A549 (cell line): ENCODE measurements around the gene MORN1.

ENCODE experiments used
- BCL3 ChIP-seq: fragments of >200 bp; sonication (Bioruptor Twin); formaldehyde crosslinking; IDR thresholded peaks from 3 replicates; pipeline ENCODE4 v1.6.1; 2016
- CBX8 ChIP-seq: fragments of 200-600 bp; sonication (generic); IDR thresholded peaks from 2 replicates; pipeline ENCODE4 v1.6.1; 2016
- CHD2 ChIP-seq: fragments of 150-350 bp; IDR thresholded peaks from 2 replicates; pipeline ENCODE4 v1.6.1; 2014; ENCODE audit warnings: low read length; ENCODE audit not compliant: partially characterized antibody
- HDAC2 ChIP-seq: fragments of 200-600 bp; sonication (generic); IDR thresholded peaks from 2 replicates; pipeline ENCODE4 v1.6.1; 2016
- JUNB ChIP-seq: fragments of >200 bp; sonication (Bioruptor Twin); formaldehyde crosslinking; IDR thresholded peaks from 2 replicates; pipeline ENCODE4 v1.6.1; 2016
- MAZ ChIP-seq: fragments of 150-350 bp; IDR thresholded peaks from 2 replicates; pipeline ENCODE4 v1.6.1; 2014; ENCODE audit warnings: antibody characterized with exemption, low read depth, low read length, borderline replicate concordance
- POLR2A ChIP-seq: IDR thresholded peaks from 2 replicates; pipeline ENCODE4 v1.6.1; 2012; ENCODE audit warnings: mild to moderate bottlenecking, low read length
- POLR2AphosphoS2 ChIP-seq: conservative IDR thresholded peaks from 2 replicates; pipeline ENCODE4 v1.6.1; 2012; ENCODE audit warnings: low read length, improper control_type of control experiment, inconsistent platforms
- RAD21 ChIP-seq, 2 experiments: fragments of >200 bp in 1 of 2; sonication (Bioruptor Twin) in 1 of 2; formaldehyde crosslinking in 1 of 2; IDR thresholded peaks in 1 of 2; conservative IDR thresholded peaks in 1 of 2; 2 replicates in 1 of 2; 3 replicates in 1 of 2; pipeline ENCODE4 v1.6.1; 2012 to 2018; ENCODE audit warnings: inconsistent platforms in 1 of 2
- RFX5 ChIP-seq: fragments of 450-650 bp; IDR thresholded peaks from 2 replicates; pipeline ENCODE4 v1.7.1; 2014; ENCODE audit warnings: antibody characterized with exemption, mild to moderate bottlenecking, moderate library complexity
- TF ChIP-seq, protein P1 (sequence below): fragments of >200 bp; sonication (Bioruptor Twin); formaldehyde crosslinking; IDR thresholded peaks from 3 replicates; pipeline ENCODE4 v1.5.1; 2016
- TF ChIP-seq, protein P2 (sequence below): IDR thresholded peaks from 2 replicates; pipeline ENCODE4 v1.6.1; 2012

DNA sequence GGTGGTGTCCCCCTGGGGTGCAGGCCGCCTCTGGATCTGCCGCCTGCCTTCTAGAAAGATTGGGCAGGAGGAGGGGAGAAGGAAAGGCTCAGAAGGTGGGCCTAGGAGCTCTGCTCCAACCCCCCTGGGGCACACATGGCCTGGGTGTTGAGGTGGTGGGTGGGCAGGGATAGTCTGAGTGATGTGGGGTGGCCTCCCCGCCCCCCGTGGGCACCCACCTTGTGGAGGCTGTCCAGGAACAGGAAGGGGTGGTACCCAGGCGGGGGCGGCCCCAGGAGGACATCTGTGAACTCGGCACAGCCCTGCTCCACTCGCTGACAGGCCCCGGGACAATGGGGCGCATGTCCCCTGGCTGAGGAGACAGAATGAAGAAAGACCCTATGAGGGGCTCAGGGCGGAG, 54.9 kb downstream of the MORN1 start:
- TF ChIP-seq, protein P1, sequence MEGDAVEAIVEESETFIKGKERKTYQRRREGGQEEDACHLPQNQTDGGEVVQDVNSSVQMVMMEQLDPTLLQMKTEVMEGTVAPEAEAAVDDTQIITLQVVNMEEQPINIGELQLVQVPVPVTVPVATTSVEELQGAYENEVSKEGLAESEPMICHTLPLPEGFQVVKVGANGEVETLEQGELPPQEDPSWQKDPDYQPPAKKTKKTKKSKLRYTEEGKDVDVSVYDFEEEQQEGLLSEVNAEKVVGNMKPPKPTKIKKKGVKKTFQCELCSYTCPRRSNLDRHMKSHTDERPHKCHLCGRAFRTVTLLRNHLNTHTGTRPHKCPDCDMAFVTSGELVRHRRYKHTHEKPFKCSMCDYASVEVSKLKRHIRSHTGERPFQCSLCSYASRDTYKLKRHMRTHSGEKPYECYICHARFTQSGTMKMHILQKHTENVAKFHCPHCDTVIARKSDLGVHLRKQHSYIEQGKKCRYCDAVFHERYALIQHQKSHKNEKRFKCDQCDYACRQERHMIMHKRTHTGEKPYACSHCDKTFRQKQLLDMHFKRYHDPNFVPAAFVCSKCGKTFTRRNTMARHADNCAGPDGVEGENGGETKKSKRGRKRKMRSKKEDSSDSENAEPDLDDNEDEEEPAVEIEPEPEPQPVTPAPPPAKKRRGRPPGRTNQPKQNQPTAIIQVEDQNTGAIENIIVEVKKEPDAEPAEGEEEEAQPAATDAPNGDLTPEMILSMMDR, result no peak
- TF ChIP-seq RFX5, result no peak
- TF ChIP-seq BCL3, result no peak
- no peak for TF ChIP-seq CHD2
- no peak for TF ChIP-seq POLR2A
- no peak for TF ChIP-seq CBX8
- TF ChIP-seq HDAC2, result no peak
- no peak for TF ChIP-seq POLR2AphosphoS2
- TF ChIP-seq, protein P2, sequence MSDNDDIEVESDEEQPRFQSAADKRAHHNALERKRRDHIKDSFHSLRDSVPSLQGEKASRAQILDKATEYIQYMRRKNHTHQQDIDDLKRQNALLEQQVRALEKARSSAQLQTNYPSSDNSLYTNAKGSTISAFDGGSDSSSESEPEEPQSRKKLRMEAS, result no peak
- no peak for TF ChIP-seq MAZ
- no peak for TF ChIP-seq RAD21 (conservative IDR thresholded peaks at IDR 0.05 in 1 of 2, IDR thresholded peaks at IDR 0.05 in 1 of 2)
- no peak for TF ChIP-seq JUNB
